SK-N-SH (cell line): Measurements from ENCODE around the gene MAOA. TPM values are rescaled to one million over a fixed set of nuclear protein-coding genes. Genes with fewer than 3 reads are reported as not detected.

Source experiments
- CTCF ChIA-PET: fragments of 300-600, 350-600 bp; formaldehyde crosslinking; extraction: SDS; loops from one replicate; lab custom pipeline; 2021; lab: Yijun Ruan, JAX
- POLR2A ChIA-PET: fragments of 350-600 bp; sonication (Branson Sonifier 250); formaldehyde crosslinking; extraction: SDS; loops from one replicate; lab custom pipeline; 2020; ENCODE audit warnings: antibody characterized with exemption, inconsistent platforms; lab: Yijun Ruan, JAX
- DNase-seq: peaks from one replicate; pipeline ENCODE4 v3.0.0; 2012
- H2AFZ ChIP-seq: fragments of 200-600 bp; sonication (generic); 2 replicates; pipeline ENCODE4 v1.8.1; 2016; ENCODE audit warnings: antibody characterized with exemption, mild to moderate bottlenecking, low read depth
- H3F3A ChIP-seq: fragments of 200-600 bp; sonication (generic); replicated peaks from 2 replicates; pipeline ENCODE3; 2016; ENCODE audit warnings: antibody characterized with exemption, mild to moderate bottlenecking; ENCODE audit not compliant: insufficient read depth
- H3K27ac ChIP-seq, 2 experiments: fragments of 200-500 bp in 1 of 2; fragments of 200-600 bp in 1 of 2; sonication (Bioruptor generic) in 1 of 2; sonication (generic), shearing (Covaris generic) in 1 of 2; 2 replicates each; pipeline versions ENCODE4 v1.5.1 to v1.6.1; 2014 to 2016; ENCODE audit warnings: low read depth in 2 of 2, inconsistent platforms in 1 of 2, low read length in 1 of 2, mild to moderate bottlenecking in 1 of 2, mixed read lengths in 1 of 2
- H3K27me3 ChIP-seq: fragments of 200-600 bp; sonication (generic), shearing (Covaris generic); 2 replicates; pipeline ENCODE4 v1.6.1; 2016; ENCODE audit warnings: mixed run types; ENCODE audit not compliant: insufficient read depth
- H3K36me3 ChIP-seq, 2 experiments: fragments of 200-500 bp in 1 of 2; fragments of 200-600 bp in 1 of 2; sonication (Bioruptor generic) in 1 of 2; sonication (generic) in 1 of 2; replicated peaks in 1 of 2; 2 replicates each; pipeline versions ENCODE3 to v1.5.1; 2014 to 2016; ENCODE audit warnings: low read length in 1 of 2, mild to moderate bottlenecking in 1 of 2; ENCODE audit not compliant: insufficient read depth in 2 of 2, control insufficient read depth in 1 of 2
- H3K4me1 ChIP-seq, 2 experiments: fragments of 200-500 bp in 1 of 2; fragments of 200-600 bp in 1 of 2; sonication (Bioruptor generic) in 1 of 2; sonication (generic), shearing (Covaris generic) in 1 of 2; 2 replicates each; pipeline versions ENCODE4 v1.5.1 to v1.6.1; 2014 to 2016; ENCODE audit warnings: low read depth in 1 of 2, low read length in 1 of 2, mixed run types in 1 of 2; ENCODE audit not compliant: insufficient read depth in 2 of 2, control insufficient read depth in 1 of 2
- H3K4me2 ChIP-seq: fragments of 200-600 bp; sonication (generic), shearing (Covaris generic); 2 replicates; pipeline ENCODE4 v1.6.1; 2017; ENCODE audit warnings: mixed run types
- H3K4me3 ChIP-seq, 2 experiments: fragments of 200-500 bp in 1 of 2; fragments of 200-600 bp in 1 of 2; sonication (Bioruptor generic) in 1 of 2; sonication (generic), shearing (Covaris generic) in 1 of 2; 2 replicates each; pipeline versions ENCODE4 v1.5.1 to v1.8.1; 2014 to 2016; ENCODE audit warnings: low read depth in 2 of 2, inconsistent platforms in 1 of 2, low read length in 1 of 2, mild to moderate bottlenecking in 1 of 2, mixed read lengths in 1 of 2, moderate library complexity in 1 of 2
- H3K79me2 ChIP-seq: fragments of 200-600 bp; sonication (generic); 2 replicates; pipeline ENCODE4 v1.8.1; 2017; ENCODE audit warnings: mild to moderate bottlenecking; ENCODE audit not compliant: insufficient read depth
- H3K9ac ChIP-seq: fragments of 200-600 bp; sonication (generic); 2 replicates; pipeline ENCODE4 v1.6.1; 2017; ENCODE audit warnings: mixed run types
- H3K9me2 ChIP-seq: fragments of 200-600 bp; sonication (generic); 2 replicates; pipeline ENCODE4 v1.6.1; 2017; ENCODE audit warnings: mixed run types
- H3K9me3 ChIP-seq: fragments of 200-600 bp; sonication (generic); 2 replicates; pipeline ENCODE4 v1.6.1; 2017; ENCODE audit warnings: mixed run types, mild to moderate bottlenecking, moderate library complexity
- H4K20me1 ChIP-seq: fragments of 200-600 bp; sonication (generic); 2 replicates; pipeline ENCODE4 v1.6.1; 2017; ENCODE audit warnings: mild to moderate bottlenecking, mixed run types; ENCODE audit not compliant: insufficient read depth
- CHD2 ChIP-seq: fragments of 150-350 bp; IDR thresholded peaks from 2 replicates; pipeline ENCODE4 v1.6.1; 2018; ENCODE audit warnings: low read length; ENCODE audit not compliant: partially characterized antibody
- FOSL2 ChIP-seq: IDR thresholded peaks from 2 replicates; pipeline ENCODE4 v1.4.0; 2012; ENCODE audit warnings: low read depth, mild to moderate bottlenecking, moderate library complexity, borderline replicate concordance
- JUND ChIP-seq: IDR thresholded peaks from 2 replicates; pipeline ENCODE4 v1.4.0; 2012
- MXI1 ChIP-seq: IDR thresholded peaks from 2 replicates; pipeline ENCODE4 v1.6.1; 2012; ENCODE audit warnings: mild to moderate bottlenecking, low read depth, low read length, improper control_type of control experiment
- NFIC ChIP-seq: IDR thresholded peaks from 2 replicates; pipeline ENCODE4 v1.4.0; 2012; ENCODE audit warnings: borderline replicate concordance
- NRF1 ChIP-seq: IDR thresholded peaks from 2 replicates; pipeline ENCODE4 v1.6.1; 2012; ENCODE audit warnings: low read depth, mild to moderate bottlenecking, low read length
- PBX3 ChIP-seq: IDR thresholded peaks from 2 replicates; pipeline ENCODE4; 2012
- RFX5 ChIP-seq: IDR thresholded peaks from 2 replicates; pipeline ENCODE4 v1.6.1; 2012; ENCODE audit warnings: mild to moderate bottlenecking, improper control_type of control experiment, low read length
- SIN3A ChIP-seq: IDR thresholded peaks from 2 replicates; pipeline ENCODE4 v1.6.1; 2012; ENCODE audit warnings: low read depth, mild to moderate bottlenecking, low read length, moderate library complexity, borderline replicate concordance
- TAF1 ChIP-seq: IDR thresholded peaks from 2 replicates; pipeline ENCODE4 v1.6.1; 2012; ENCODE audit warnings: low read depth, mild to moderate bottlenecking, low read length, moderate library complexity, borderline replicate concordance
- YY1 ChIP-seq: IDR thresholded peaks from 2 replicates; pipeline ENCODE4 v1.4.0; 2012; ENCODE audit warnings: low read depth, mild to moderate bottlenecking
- ZBTB33 ChIP-seq: IDR thresholded peaks from 2 replicates; pipeline ENCODE4 v1.4.0; 2012; ENCODE audit warnings: low read depth, borderline replicate concordance
- WGBS: methylation state at CpG from one replicate; pipeline ENCODE4 v1.1.6; 2017; ENCODE audit warnings: low lambda C conversion rate; 5-methylcytosine and 5-hydroxymethylcytosine counted together
- polyA plus RNA-seq, 3 experiments: library from polyadenylated mRNA; depleted of rRNA; stranded (reverse); fragments of >200 nt; gene quantifications; 2 replicates each; pipeline ENCODE4 v1.2.3, GENCODE V29; 2012
- TF ChIP-seq, protein P1 (sequence below): IDR thresholded peaks from 2 replicates; pipeline ENCODE4 v1.4.0; 2012; ENCODE audit warnings: low read depth, borderline replicate concordance
- TF ChIP-seq, protein P2 (sequence below): IDR thresholded peaks from 2 replicates; pipeline ENCODE4 v1.4.0; 2012; ENCODE audit warnings: low read depth

The MAOA gene
- polyA plus RNA-seq, 1 of the 3 experiments (the other 2 are of a cell fraction): 0.31 TPM

DNA sequence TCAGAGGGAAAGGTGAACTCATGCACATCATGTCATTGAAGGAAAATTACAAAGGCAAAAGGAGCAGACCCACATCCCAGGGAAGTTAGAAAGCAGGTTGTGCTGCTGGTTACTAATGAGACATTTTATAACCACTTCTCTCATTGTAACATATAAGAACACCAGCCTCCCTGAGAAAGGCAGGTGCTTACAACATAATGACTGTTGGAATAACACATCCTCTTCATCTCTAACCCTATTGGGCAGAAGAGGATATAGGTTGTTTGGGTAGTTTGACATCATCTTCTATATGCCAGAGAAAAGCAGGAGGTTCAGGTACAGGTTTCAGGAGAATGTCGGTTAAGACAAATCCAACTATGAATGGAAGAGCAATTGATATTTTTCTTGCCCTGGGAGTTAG, 77.6 kb downstream of the MAOA start (continued):
- TF ChIP-seq, protein P1, sequence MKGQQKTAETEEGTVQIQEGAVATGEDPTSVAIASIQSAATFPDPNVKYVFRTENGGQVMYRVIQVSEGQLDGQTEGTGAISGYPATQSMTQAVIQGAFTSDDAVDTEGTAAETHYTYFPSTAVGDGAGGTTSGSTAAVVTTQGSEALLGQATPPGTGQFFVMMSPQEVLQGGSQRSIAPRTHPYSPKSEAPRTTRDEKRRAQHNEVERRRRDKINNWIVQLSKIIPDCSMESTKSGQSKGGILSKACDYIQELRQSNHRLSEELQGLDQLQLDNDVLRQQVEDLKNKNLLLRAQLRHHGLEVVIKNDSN: no peak
- no peak for TF ChIP-seq CHD2

DNA sequence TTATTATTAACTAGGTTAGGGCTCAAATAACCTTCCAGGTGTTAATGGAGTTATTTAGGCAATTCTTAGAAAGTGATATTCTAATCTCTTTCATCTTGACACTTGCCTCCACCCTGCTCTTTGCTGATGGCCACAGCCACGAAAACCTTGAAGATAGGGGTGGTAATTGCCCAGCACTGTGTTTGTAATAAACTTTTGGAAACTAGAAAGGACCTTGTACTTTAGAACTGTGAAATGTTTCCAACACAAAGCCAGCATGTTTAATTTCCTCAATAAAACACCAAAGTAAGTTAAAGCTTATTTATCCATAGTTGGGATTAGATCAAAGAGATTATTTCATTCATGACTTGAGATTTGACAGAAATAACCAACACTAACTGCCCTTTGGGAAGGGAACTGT, 78.3 kb downstream of the MAOA start:
- WGBS: 9% methylated on average over 1 of the region's 1 CpG
- Histone ChIP-seq H3K4me1 (no peaks in the 10 kb centered on the region), H3K79me2 (no peaks in the 10 kb centered on the region), H3K4me2 (no peak overlapping the region), H3K9me3 (no peaks in the 10 kb centered on the region), H4K20me1 (no peaks in the 10 kb centered on the region), H3K27ac (no peak overlapping the region), H3K9me2 (no peaks in the 10 kb centered on the region), H3K36me3 (no peaks in the 10 kb centered on the region), H3K9ac (no peak overlapping the region), H3F3A (no peaks in the 10 kb centered on the region), H3K27me3 (no peaks in the 10 kb centered on the region; the same call in 1 of the 2 replicates), H3K4me3 (no peak overlapping the region), H2AFZ (no peak overlapping the region)
- no peak for TF ChIP-seq RFX5
- TF ChIP-seq PBX3: no peak
- no peak for TF ChIP-seq MXI1
- TF ChIP-seq, protein P2, sequence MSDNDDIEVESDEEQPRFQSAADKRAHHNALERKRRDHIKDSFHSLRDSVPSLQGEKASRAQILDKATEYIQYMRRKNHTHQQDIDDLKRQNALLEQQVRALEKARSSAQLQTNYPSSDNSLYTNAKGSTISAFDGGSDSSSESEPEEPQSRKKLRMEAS: no peak
- TF ChIP-seq YY1: no peak
- TF ChIP-seq TAF1: no peak
- no peak for TF ChIP-seq ZBTB33
- no peak for TF ChIP-seq NFIC
- no peak for TF ChIP-seq FOSL2
- TF ChIP-seq NRF1: no peak
- no peak for TF ChIP-seq SIN3A
- TF ChIP-seq JUND: no peak
- ChIA-PET POLR2A (no interaction called here), CTCF (interaction anchor here (3.4 kb wide), 1 partner anchor 16 kb away, joined by 16 read pairs; no protein-coding TSS in a partner anchor)
- DNase-seq: no peak
